HS-27A (cell line): ENCODE results near the gene MEIKIN.

ENCODE experiments used
- DNase-seq: peaks from one replicate; pipeline ENCODE4 v3.0.0-alpha.2; 2012; ENCODE audit warnings: low read depth, missing footprints

MEIKIN gene

DNA sequence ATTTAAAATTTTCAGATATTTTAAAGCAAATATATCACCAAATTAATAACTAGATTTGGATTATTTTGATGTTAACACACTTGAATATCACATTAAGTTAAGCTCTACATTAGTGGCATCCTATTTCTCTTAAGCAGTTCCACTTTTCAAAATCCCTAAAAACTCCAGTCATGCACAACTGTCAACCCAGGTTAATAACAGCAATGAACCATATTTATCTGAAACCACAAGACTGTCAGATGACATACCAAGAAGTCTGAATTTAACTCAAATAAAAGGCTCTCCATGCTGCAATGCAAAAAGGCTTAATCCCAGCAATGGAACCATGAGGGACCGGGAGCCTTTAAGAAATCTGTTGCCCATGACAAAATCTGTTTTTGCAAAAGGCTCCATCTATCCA is 176.1 kb downstream of the MEIKIN start:
- no peak for DNase-seq

DNA sequence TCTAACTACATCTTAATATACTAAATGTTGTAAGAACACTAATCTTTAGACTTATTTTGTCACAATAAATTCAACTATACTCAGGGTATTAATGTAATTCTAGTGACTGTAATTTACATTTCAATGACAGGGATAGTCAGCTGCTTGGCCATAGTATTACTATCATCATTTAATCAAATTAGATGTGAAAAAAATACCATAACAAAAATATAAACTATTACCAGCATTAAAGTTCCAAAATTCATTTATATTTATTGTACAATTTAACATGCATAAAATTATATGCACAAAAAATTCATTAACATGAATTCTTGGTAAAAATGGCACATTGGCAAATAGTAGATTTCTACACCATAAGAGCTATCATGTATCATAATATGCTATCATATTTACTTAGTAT is 177.6 kb downstream of the MEIKIN start:
- no peak for DNase-seq

- no peak for DNase-seq
Observed at GRCh38 chr5:131766689-131767088, 178.8 kb downstream of the MEIKIN start.

DNA sequence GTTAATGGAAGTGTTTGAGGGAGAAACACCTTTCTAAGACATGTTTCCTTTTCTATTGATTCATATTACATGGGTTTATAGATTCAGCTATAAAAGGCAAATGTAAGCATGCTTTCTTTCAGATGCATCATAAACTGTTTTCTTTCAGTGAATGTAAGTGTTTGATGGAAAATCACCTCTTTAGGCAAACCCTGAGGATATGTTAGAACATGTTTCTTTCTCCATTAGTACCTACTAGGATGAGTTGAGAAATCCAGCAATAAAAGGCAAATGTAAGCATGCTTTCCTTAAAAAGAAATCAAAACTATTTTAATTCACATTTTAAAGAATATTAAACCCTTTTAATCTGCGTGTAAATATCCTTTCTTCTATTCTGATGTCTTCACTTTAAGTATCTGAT is 180.2 kb downstream of the MEIKIN start:
- DNase-seq, result no peak

DNA sequence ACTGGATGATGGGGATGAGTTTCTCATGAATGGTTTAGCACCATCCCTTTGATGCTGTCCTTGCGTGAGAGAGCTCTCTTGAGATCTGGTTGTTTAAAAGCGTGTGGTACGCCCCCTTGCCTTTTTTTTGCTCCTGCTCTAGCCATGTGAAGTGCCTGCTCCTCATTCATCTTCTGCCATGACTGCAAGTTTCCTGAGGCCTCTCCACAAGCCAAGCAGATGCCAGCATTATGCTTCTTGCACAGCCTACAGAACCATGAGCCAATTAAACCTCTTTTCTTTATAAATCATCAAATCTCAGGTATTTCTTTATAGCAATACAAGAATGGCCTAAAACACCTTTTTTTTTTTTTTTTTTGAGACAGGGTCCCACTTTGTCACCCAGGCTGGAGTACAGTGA is 181.5 kb downstream of the MEIKIN start:
- no peak for DNase-seq

- no peak for DNase-seq
Observed at GRCh38 chr5:131760793-131761192, 184.7 kb downstream of the MEIKIN start.

- no peak for DNase-seq
Observed at GRCh38 chr5:131759704-131760103, 185.8 kb downstream of the MEIKIN start.

- no peak for DNase-seq
Observed at GRCh38 chr5:131758520-131758900, 187.0 kb downstream of the MEIKIN start.

- no peak for DNase-seq
Observed at GRCh38 chr5:131757830-131758519, 187.5 kb downstream of the MEIKIN start.
